ENCODE measurements around the gene IGF2. TPM values are rescaled to one million over a fixed set of nuclear protein-coding genes. Genes with fewer than 3 reads are reported as not detected.

Gene IGF2
- total RNA-seq, 4 donors from 2014 or later, result 9.9 to 26.6 (median 18.1) TPM

GRCh38 chr11:2134022-2135010 is 4.9 kb downstream of the IGF2 start:
- intact Hi-C loops (cut with DNase I), result no loop called here
- no peaks in the 10 kb centered on the region for H3K36me3 ChIP-seq
- peaks cover 6 to 11% of the 10 kb centered on the region in 2 donors for H3K4me1 ChIP-seq
- 78 to 80% methylated on average over 17 to 18 of the region's 19 CpGs for WGBS, 2 donors
- H3K4me3 ChIP-seq (replicated peaks in 1 of 3), result no peak overlapping the region
- H3K27ac ChIP-seq, result no peak overlapping the region
- no peaks in the 10 kb centered on the region for H3K9me3 ChIP-seq
- no peak for TF ChIP-seq POLR2A (IDR thresholded peaks at IDR 0.05)
- no peak for TF ChIP-seq CTCF (IDR thresholded peaks at IDR 0.05)
- H3K27me3 ChIP-seq, result peaks cover 9% of the 10 kb centered on the region
- DNase-seq, result no peak

- no peak for TF ChIP-seq POLR2A (IDR thresholded peaks at IDR 0.05)
- no peak for TF ChIP-seq CTCF (IDR thresholded peaks at IDR 0.05)
- Histone ChIP-seq H3K27ac (no peak overlapping the region), H3K36me3 (no peaks in the 10 kb centered on the region), H3K4me1 (peaks cover 6 to 11% of the 10 kb centered on the region in 2 donors), H3K9me3 (no peaks in the 10 kb centered on the region), H3K27me3 (peaks cover 3% of the 10 kb centered on the region), H3K4me3 (replicated peaks in 1 of 3) (no peak overlapping the region)
- intact Hi-C loops (cut with DNase I), result no loop called here
- no peak for DNase-seq
- WGBS, 2 donors, result 41 to 47% methylated on average over 30 of the region's 33 CpGs
Observed at GRCh38 chr11:2133241-2134021, 5.8 kb downstream of the IGF2 start.

GRCh38 chr11:2132874-2133240 is 6.3 kb downstream of the IGF2 start:
- no peak overlapping the region for H3K4me3 ChIP-seq (replicated peaks in 1 of 3)
- peaks cover 3% of the 10 kb centered on the region for H3K27me3 ChIP-seq
- H3K36me3 ChIP-seq, result no peaks in the 10 kb centered on the region
- H3K9me3 ChIP-seq, result no peaks in the 10 kb centered on the region
- intact Hi-C loops (cut with DNase I), result no loop called here
- DNase-seq, result no peak
- TF ChIP-seq CTCF (IDR thresholded peaks at IDR 0.05) (no peak), POLR2A (IDR thresholded peaks at IDR 0.05) (no peak)
- WGBS, 2 donors, result 46% methylated on average over 17 to 24 of the region's 24 CpGs
- no peak overlapping the region for H3K27ac ChIP-seq
- H3K4me1 ChIP-seq, result peaks cover 6 to 7% of the 10 kb centered on the region in 2 donors

GRCh38 chr11:2132246-2132645 is 6.9 kb downstream of the IGF2 start:
- no peak for DNase-seq
- 63 to 65% methylated on average over 6 of the region's 6 CpGs for WGBS, 2 donors
- Histone ChIP-seq H3K27me3 (peaks cover 3% of the 10 kb centered on the region), H3K36me3 (no peaks in the 10 kb centered on the region), H3K9me3 (no peaks in the 10 kb centered on the region), H3K27ac (no peak overlapping the region), H3K4me1 (peaks cover under 1% of the 10 kb centered on the region in 2 donors), H3K4me3 (replicated peaks in 1 of 3) (no peak overlapping the region)
- TF ChIP-seq CTCF (IDR thresholded peaks at IDR 0.05), result no peak
- TF ChIP-seq POLR2A (IDR thresholded peaks at IDR 0.05), result no peak
- intact Hi-C loops (cut with DNase I), result no loop called here

Measured in thyroid gland (tissue), 4 donors.